K562 (cell line): ENCODE data around the gene AANAT. TPM values are rescaled to one million over a fixed set of nuclear protein-coding genes. Genes with fewer than 3 reads are reported as not detected.

Experiments
- ATAC-seq: fragments of 200-7000 bp; cut with Tn5 transposase; 3 replicates; pipeline ENCODE4 v1.9.1; 2020; ENCODE audit warnings: moderate library complexity
- BruUV-seq: library from RNA; stranded (reverse); fragments of 400-500 nt; replicated peaks from 2 replicates; lab custom pipeline; 2021; lab: Mats Ljungman, UMichigan
- CTCF ChIA-PET: fragments of 300-600 bp; formaldehyde crosslinking; extraction: SDS; loops from one replicate; lab custom pipeline; 2021; ENCODE audit warnings: low intra/inter-chr PET ratio; lab: Yijun Ruan, JAX
- POLR2A ChIA-PET: fragments of 300-600, 350-650 bp; sonication (Branson Sonifier 250); formaldehyde crosslinking; extraction: SDS; loops from one replicate; lab custom pipeline; 2021; ENCODE audit warnings: antibody characterized with exemption, inconsistent platforms; lab: Yijun Ruan, JAX
- DNase-seq, 4 experiments: peaks; one replicate each; pipeline versions ENCODE4 v3.0.0 to v3.0.0-alpha.2; 2011 to 2018; ENCODE audit warnings: low spot score in 3 of 4, mixed read lengths in 3 of 4; ENCODE audit errors: extremely low read depth in 1 of 4
- FAIRE-seq: peaks from 2 replicates; lab custom pipeline; 2011; peaks lifted over from hg19 to GRCh38; lab: Jason Lieb, UNC
- H2AFZ ChIP-seq: 2 replicates; pipeline ENCODE4 v1.6.0; 2011; ENCODE audit warnings: low read depth, low read length, control low read depth, inconsistent platforms
- H3K27ac ChIP-seq: fragments of 200-600 bp; 3 replicates; pipeline ENCODE4 v1.8.0; 2011; ENCODE audit warnings: low read depth, mild to moderate bottlenecking, control low read depth, inconsistent platforms, low read length, moderate library complexity, mixed read lengths; ENCODE audit errors: extremely low read depth
- H3K27me3 ChIP-seq, 2 experiments: fragments of 300-600 bp in 1 of 2; 2 replicates in 1 of 2; 3 replicates in 1 of 2; pipeline versions ENCODE4 v1.6.0 to v1.8.0; 2011; ENCODE audit warnings: inconsistent platforms in 2 of 2, low read length in 2 of 2, mild to moderate bottlenecking in 1 of 2, mixed read lengths in 1 of 2, moderate library complexity in 1 of 2; ENCODE audit not compliant: control insufficient read depth in 2 of 2, insufficient read depth in 2 of 2
- H3K36me3 ChIP-seq: fragments of 300-600 bp; 3 replicates; pipeline ENCODE4 v1.8.0; 2011; ENCODE audit warnings: mild to moderate bottlenecking, low read length, inconsistent platforms; ENCODE audit not compliant: control insufficient read depth, insufficient read depth
- H3K4me1 ChIP-seq, 2 experiments: fragments of 200-600 bp in 1 of 2; replicated peaks in 1 of 2; 2 replicates in 1 of 2; 3 replicates in 1 of 2; pipeline versions ENCODE4 v1.5.1 to v1.8.0; 2011; ENCODE audit warnings: inconsistent platforms in 2 of 2, low read length in 2 of 2, mild to moderate bottlenecking in 1 of 2, mixed read lengths in 1 of 2, moderate library complexity in 1 of 2; ENCODE audit not compliant: control insufficient read depth in 2 of 2, insufficient read depth in 2 of 2
- H3K4me2 ChIP-seq: 2 replicates; pipeline ENCODE4 v1.6.1; 2011; ENCODE audit warnings: low read length, control low read depth, inconsistent platforms, mixed read lengths; ENCODE audit not compliant: insufficient read depth
- H3K4me3 ChIP-seq: fragments of 200-600 bp; sonication (generic), shearing (Covaris generic); 2 replicates; pipeline ENCODE4 v1.5.1; 2016; ENCODE audit warnings: control low read depth, inconsistent platforms
- H3K79me2 ChIP-seq: fragments of 200-600 bp; 3 replicates; pipeline ENCODE4 v1.8.0; 2011; ENCODE audit warnings: low read length, inconsistent platforms; ENCODE audit not compliant: control insufficient read depth, insufficient read depth
- H3K9ac ChIP-seq, 2 experiments: 2 replicates each; pipeline versions ENCODE4 v1.6.0 to v1.6.1; 2011; ENCODE audit warnings: low read depth in 2 of 2, low read length in 2 of 2, control low read depth in 1 of 2, inconsistent platforms in 1 of 2, mild to moderate bottlenecking in 1 of 2, mixed read lengths in 1 of 2; ENCODE audit not compliant: insufficient read depth in 1 of 2
- H3K9me1 ChIP-seq: one replicate; pipeline ENCODE4 v1.6.0; 2011; ENCODE audit warnings: inconsistent platforms, mild to moderate bottlenecking, low read length, moderate library complexity; ENCODE audit not compliant: control insufficient read depth, insufficient read depth
- H3K9me3 ChIP-seq: replicated peaks from 2 replicates; pipeline ENCODE4 v1.5.1; 2011; ENCODE audit warnings: low read depth, low read length, inconsistent platforms; ENCODE audit not compliant: control insufficient read depth, insufficient read depth
- H4K20me1 ChIP-seq: replicated peaks from 2 replicates; pipeline ENCODE4 v1.6.1; 2011; ENCODE audit warnings: low read length, inconsistent platforms, mixed read lengths; ENCODE audit not compliant: control insufficient read depth, insufficient read depth
- BCOR ChIP-seq: fragments of 450-650 bp; IDR thresholded peaks from 2 replicates; pipeline ENCODE4 v1.6.1; 2016
- FOXM1 ChIP-seq, 2 experiments: fragments of 450-650 bp in 1 of 2; sonication (generic) in 1 of 2; formaldehyde crosslinking in 1 of 2; IDR thresholded peaks; 2 replicates each; pipeline versions ENCODE4 v1.6.1 to v1.9.0; 2017 to 2022; ENCODE audit warnings: low read depth in 2 of 2, mild to moderate bottlenecking in 2 of 2, missing genetic modification reagents in 1 of 2, moderate library complexity in 1 of 2
- HEY1 ChIP-seq: fragments of 250-450 bp; sonication (Bioruptor Pico); IDR thresholded peaks from 2 replicates; pipeline ENCODE4 v1.5.0; 2020; ENCODE audit warnings: mild to moderate bottlenecking, moderate library complexity, borderline replicate concordance
- IFI16 ChIP-seq: fragments of 250-450 bp; sonication (Bioruptor Pico); IDR thresholded peaks from 2 replicates; pipeline ENCODE4 v2.1.2; 2022; ENCODE audit warnings: mild to moderate bottlenecking, inconsistent platforms
- NCOA6 ChIP-seq: fragments of 450-650 bp; IDR thresholded peaks from 2 replicates; pipeline ENCODE4 v1.6.1; 2017; ENCODE audit warnings: mild to moderate bottlenecking
- PCBP1 ChIP-seq: fragments of 200-400 bp; formaldehyde crosslinking; IDR thresholded peaks from 2 replicates; pipeline ENCODE4 v1.6.1; 2018; ENCODE audit warnings: mild to moderate bottlenecking, low read depth, low read length; ENCODE audit not compliant: poor library complexity, severe bottlenecking
- SMARCA4 ChIP-seq: fragments of 450-650 bp; IDR thresholded peaks from 2 replicates; pipeline ENCODE4 v1.6.1; 2016
- TRIM24 ChIP-seq, 2 experiments: fragments of 450-650 bp; IDR thresholded peaks; 2 replicates each; pipeline ENCODE4 v1.6.1; 2016
- YY1 ChIP-seq, 3 experiments: IDR thresholded peaks; 2 replicates each; pipeline ENCODE4 v1.6.1; 2011; ENCODE audit warnings: low read length in 2 of 3, mild to moderate bottlenecking in 2 of 3, moderate library complexity in 2 of 3, borderline replicate concordance in 1 of 3, control low read depth in 1 of 3, low read depth in 1 of 3; ENCODE audit not compliant: insufficient read depth in 3 of 3, insufficient replicate concordance in 2 of 3, control insufficient read depth in 1 of 3, insufficient read length in 1 of 3; ENCODE audit errors: extremely low read depth in 1 of 3
- ZC3H8 ChIP-seq: fragments of 450-650 bp; IDR thresholded peaks from 2 replicates; pipeline ENCODE4 v1.6.1; 2017
- ZNF644 ChIP-seq: fragments of 200-800 bp; sonication (Bioruptor generic); IDR thresholded peaks from 2 replicates; pipeline ENCODE4 v1.6.1; 2016; ENCODE audit warnings: low read depth, missing genetic modification characterization, missing compliant biosample characterization
- ZNF717 ChIP-seq: fragments of 250-450 bp; sonication (Bioruptor Pico); IDR thresholded peaks from 2 replicates; pipeline ENCODE4 v1.5.0; 2021
- WGBS: fragments of 100-300 bp; shearing (Covaris generic); methylation state at CpG from one replicate; pipeline ENCODE4 v1.1.6; 2016; ENCODE audit warnings: low coverage, mixed read lengths; ENCODE audit not compliant: insufficient coverage; ENCODE audit errors: missing lambda C conversion rate; 5-methylcytosine and 5-hydroxymethylcytosine counted together
- in situ Hi-C: fragments of 300-500 bp; cut with MboI; formaldehyde crosslinking; loops from 4 replicates; pipeline ENCODE4 v1.15.0; 2018; ENCODE audit warnings: inconsistent platforms, mixed read lengths
- intact Hi-C: fragments of 100-400 bp; cut with micrococcal nuclease; formaldehyde crosslinking; loops from 2 replicates; pipeline ENCODE4 v1.14.2; 2022
- polyA plus RNA-seq, 8 experiments: library from polyadenylated mRNA; depleted of rRNA in 4 of 8; stranded (reverse) in 5 of 8; unstranded in 3 of 8; fragments of >200 nt; fragmentation: Nextera tagmentation in 2 of 8; fragmentation: Illumina TruSeq in 1 of 8; extraction: Ambion mirVana in 2 of 8; extraction: Trizol in 1 of 8; gene quantifications; 2 replicates each; pipeline versions ENCODE4 v1.2.1 to v1.2.3, GENCODE V29; 2011 to 2014; ENCODE audit warnings: inconsistent platforms in 1 of 8, missing spikeins in 1 of 8
- total RNA-seq, 7 experiments: library from RNA; depleted of rRNA in 6 of 7; stranded (reverse); fragments of >200 nt in 6 of 7; fragmentation: Illumina TruSeq in 2 of 7; extraction: Trizol in 2 of 7; gene quantifications; 2 replicates each; pipeline versions ENCODE4 v1.2.1 to v1.2.3, GENCODE V29; 2011 to 2021; ENCODE audit warnings: low replicate concordance in 1 of 7
- TF ChIP-seq, protein P1 (sequence below): sonication (generic); formaldehyde crosslinking; IDR thresholded peaks from 2 replicates; pipeline ENCODE4 v1.9.0; 2022; ENCODE audit warnings: mild to moderate bottlenecking, missing genetic modification reagents
- TF ChIP-seq, protein P2 (sequence below): sonication (generic); formaldehyde crosslinking; IDR thresholded peaks from 2 replicates; pipeline ENCODE4 v1.8.0; 2022; ENCODE audit warnings: missing genetic modification reagents, mild to moderate bottlenecking, moderate library complexity, borderline replicate concordance

Gene AANAT
- total and polyA plus RNA-seq, 9 of the 15 experiments (the other 6 are each of a cell fraction or from before 2014, with no cell fraction given), result not detected

- intact Hi-C loops, result no loop called here
- H3K27ac ChIP-seq, result no peak overlapping the region
- no peak for TF ChIP-seq BCOR
- H3K9me3 ChIP-seq, result no peaks in the 10 kb centered on the region
- no peak for FAIRE-seq
- WGBS, result 83% methylated on average over 6 of the region's 7 CpGs
- peaks cover 72% of the 10 kb centered on the region for H3K79me2 ChIP-seq
- H3K9me1 ChIP-seq, result no peaks in the 10 kb centered on the region
- DNase-seq, result no peak
- peaks cover 15% of the 10 kb centered on the region; the same call in 2 of the 3 replicates for H3K36me3 ChIP-seq
- H3K4me1 ChIP-seq, result peaks cover 6 to 10% of the 10 kb centered on the region in 2 experiments; a peak in 4 of 5 replicates
- no peak overlapping the region for H3K4me2 ChIP-seq
- no peaks in the 10 kb centered on the region for H3K27me3 ChIP-seq
- in situ Hi-C loops, result no loop called here
- ATAC-seq, result no peak
- POLR2A ChIA-PET, result interaction anchor here (0.6 to 1.9 kb wide), 6 partner anchors 10 to 45 kb away, joined by 3 to 8 read pairs (median 3); no protein-coding TSS in a partner anchor
- H4K20me1 ChIP-seq, result peaks cover 12% of the 10 kb centered on the region; the same call in 1 of the 2 replicates
- BruUV-seq, result no TSS peak
- H3K9ac ChIP-seq, result no peak overlapping the region
- no peak overlapping the region for H2AFZ ChIP-seq
- no peak overlapping the region for H3K4me3 ChIP-seq
- CTCF ChIA-PET, result no interaction called here
Measured at GRCh38 chr17:76434870-76435269, 32.5 kb upstream of the AANAT start.

DNA sequence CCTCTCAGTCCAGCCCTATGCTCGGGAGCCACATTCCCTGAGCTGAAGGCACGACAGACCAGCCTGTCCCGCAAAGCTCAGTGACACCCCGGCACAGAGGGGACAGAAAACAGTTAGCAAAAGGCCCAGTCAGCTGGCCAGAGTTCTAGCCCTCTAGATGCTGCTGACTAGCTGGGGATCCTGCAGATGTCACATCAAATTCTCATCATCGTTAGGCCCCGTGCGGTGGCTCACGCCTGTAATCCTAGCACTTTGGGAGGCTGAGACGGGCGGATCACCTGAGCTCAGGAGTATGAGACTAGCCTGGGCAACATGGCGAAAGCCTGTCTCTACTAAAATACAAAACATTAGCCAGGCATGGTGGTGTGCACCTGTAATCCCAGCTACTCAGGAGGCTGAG is 31.7 kb upstream of the AANAT start:
- no peak overlapping the region for H2AFZ ChIP-seq
- H3K4me2 ChIP-seq, result no peak overlapping the region
- in situ Hi-C loops (no loop called here), intact Hi-C loops (no loop called here)
- WGBS, result 92% methylated on average over 11 of the region's 11 CpGs
- DNase-seq (no peak), ATAC-seq (no peak), FAIRE-seq (no peak)
- no peak overlapping the region for H3K9ac ChIP-seq
- H3K36me3 ChIP-seq, result peaks cover 16% of the 10 kb centered on the region; the same call in 2 of the 3 replicates
- peaks cover 3% of the 10 kb centered on the region for H3K9me1 ChIP-seq
- ChIA-PET CTCF (no interaction called here), POLR2A (interaction anchor here (1.0 to 1.9 kb wide), 2 partner anchors 9 to 30 kb away, joined by 3 to 8 read pairs; no protein-coding TSS in a partner anchor)
- peaks cover 77% of the 10 kb centered on the region for H3K79me2 ChIP-seq
- BruUV-seq, result no TSS peak
- no peaks in the 10 kb centered on the region for H3K27me3 ChIP-seq
- no peaks in the 10 kb centered on the region for H3K9me3 ChIP-seq
- no peak overlapping the region for H3K4me3 ChIP-seq
- H3K4me1 ChIP-seq, result peaks cover 15 to 17% of the 10 kb centered on the region in 2 experiments
- no peak overlapping the region for H3K27ac ChIP-seq
- peaks cover 10% of the 10 kb centered on the region; the same call in 1 of the 2 replicates for H4K20me1 ChIP-seq
- TF ChIP-seq IFI16 (CRISPR knock-in tag) (no peak), YY1 (IDR thresholded peaks at IDR 0.05; ENCODE audit: borderline replicate concordance in 1 of 3, control insufficient read depth in 1 of 3, extremely low read depth in 1 of 3, insufficient read depth in 3 of 3, insufficient read length in 1 of 3, insufficient replicate concordance in 2 of 3, low read depth in 1 of 3, low read length in 2 of 3) (no peak), ZNF717 (CRISPR knock-in tag) (no peak), NCOA6 (no peak), SMARCA4 (no peak), ZNF644 (tag) (no peak), ZC3H8 (no peak), FOXM1 (IDR thresholded peaks at IDR 0.05; ENCODE audit: low read depth) (no peak), FOXM1 (CRISPR knock-in tag; IDR thresholded peaks at IDR 0.05; ENCODE audit: low read depth) (no peak), PCBP1 (no peak), HEY1 (no peak), TRIM24 (IDR thresholded peaks at IDR 0.05) (no peak)
- TF ChIP-seq, protein P1, sequence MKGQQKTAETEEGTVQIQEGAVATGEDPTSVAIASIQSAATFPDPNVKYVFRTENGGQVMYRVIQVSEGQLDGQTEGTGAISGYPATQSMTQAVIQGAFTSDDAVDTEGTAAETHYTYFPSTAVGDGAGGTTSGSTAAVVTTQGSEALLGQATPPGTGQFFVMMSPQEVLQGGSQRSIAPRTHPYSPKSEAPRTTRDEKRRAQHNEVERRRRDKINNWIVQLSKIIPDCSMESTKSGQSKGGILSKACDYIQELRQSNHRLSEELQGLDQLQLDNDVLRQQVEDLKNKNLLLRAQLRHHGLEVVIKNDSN (CRISPR knock-in tag), result no peak
- TF ChIP-seq, protein P2, sequence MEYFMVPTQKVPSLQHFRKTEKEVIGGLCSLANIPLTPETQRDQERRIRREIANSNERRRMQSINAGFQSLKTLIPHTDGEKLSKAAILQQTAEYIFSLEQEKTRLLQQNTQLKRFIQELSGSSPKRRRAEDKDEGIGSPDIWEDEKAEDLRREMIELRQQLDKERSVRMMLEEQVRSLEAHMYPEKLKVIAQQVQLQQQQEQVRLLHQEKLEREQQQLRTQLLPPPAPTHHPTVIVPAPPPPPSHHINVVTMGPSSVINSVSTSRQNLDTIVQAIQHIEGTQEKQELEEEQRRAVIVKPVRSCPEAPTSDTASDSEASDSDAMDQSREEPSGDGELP (CRISPR knock-in tag), result no peak
